ENCODE results near the gene OR2H2.

The OR2H2 gene

DNA sequence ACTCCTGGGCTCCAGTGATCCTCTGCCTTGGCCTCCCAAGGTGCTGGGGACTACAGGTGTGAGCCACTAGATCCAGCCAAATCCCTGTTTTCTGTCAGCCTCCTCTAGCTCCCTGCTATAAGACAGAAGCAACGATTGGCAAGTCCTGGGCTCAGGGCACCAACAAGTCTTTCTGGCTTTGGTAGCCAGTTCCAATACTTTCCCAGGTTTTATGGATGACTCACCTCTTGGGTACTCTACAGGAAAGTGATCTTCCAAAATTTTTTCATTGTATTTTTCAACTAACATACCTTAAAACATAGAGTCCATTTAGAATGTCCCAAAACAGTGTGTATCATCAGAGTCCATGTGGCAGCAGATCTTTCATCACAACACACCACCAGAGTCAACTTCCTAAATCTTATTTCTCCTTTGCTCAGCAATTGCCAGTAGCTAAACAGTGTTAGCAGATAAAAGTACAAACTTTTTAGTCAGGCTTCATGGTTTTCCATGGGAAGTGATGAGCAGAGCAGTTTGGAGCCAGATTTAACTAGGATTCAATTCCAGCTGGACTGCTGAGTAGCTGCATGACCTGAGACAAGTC is 34.7 kb downstream of the OR2H2 start:
- Histone ChIP-seq H3K9me3 (ENCODE audit: control insufficient read depth, insufficient read depth, low read depth, low read length) (no peaks in the 10 kb centered on the region), H3K36me3 (ENCODE audit: control insufficient read depth in 2 of 2, insufficient read depth in 1 of 2, low read length in 2 of 2) (peaks cover 63 to 77% of the 10 kb centered on the region in 2 experiments), H3K27ac (ENCODE audit: extremely low read depth, low read depth, low read length) (no peak overlapping the region), H3K4me3 (ENCODE audit: low read depth, low read length) (no peak overlapping the region), H3K4me1 (ENCODE audit: control insufficient read depth, insufficient read depth, low read length) (peaks cover 3% of the 10 kb centered on the region; the same call in 1 of the 2 replicates)
- TF ChIP-seq, protein P1, sequence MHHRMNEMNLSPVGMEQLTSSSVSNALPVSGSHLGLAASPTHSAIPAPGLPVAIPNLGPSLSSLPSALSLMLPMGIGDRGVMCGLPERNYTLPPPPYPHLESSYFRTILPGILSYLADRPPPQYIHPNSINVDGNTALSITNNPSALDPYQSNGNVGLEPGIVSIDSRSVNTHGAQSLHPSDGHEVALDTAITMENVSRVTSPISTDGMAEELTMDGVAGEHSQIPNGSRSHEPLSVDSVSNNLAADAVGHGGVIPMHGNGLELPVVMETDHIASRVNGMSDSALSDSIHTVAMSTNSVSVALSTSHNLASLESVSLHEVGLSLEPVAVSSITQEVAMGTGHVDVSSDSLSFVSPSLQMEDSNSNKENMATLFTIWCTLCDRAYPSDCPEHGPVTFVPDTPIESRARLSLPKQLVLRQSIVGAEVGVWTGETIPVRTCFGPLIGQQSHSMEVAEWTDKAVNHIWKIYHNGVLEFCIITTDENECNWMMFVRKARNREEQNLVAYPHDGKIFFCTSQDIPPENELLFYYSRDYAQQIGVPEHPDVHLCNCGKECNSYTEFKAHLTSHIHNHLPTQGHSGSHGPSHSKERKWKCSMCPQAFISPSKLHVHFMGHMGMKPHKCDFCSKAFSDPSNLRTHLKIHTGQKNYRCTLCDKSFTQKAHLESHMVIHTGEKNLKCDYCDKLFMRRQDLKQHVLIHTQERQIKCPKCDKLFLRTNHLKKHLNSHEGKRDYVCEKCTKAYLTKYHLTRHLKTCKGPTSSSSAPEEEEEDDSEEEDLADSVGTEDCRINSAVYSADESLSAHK (tag by site-specific recombination; IDR thresholded peaks at IDR 0.05): no peak
- no peak for TF ChIP-seq ZNF670 (tag by site-specific recombination; IDR thresholded peaks at IDR 0.05; ENCODE audit: low read depth)
- TF ChIP-seq ZNF555 (tag by site-specific recombination; conservative IDR thresholded peaks at IDR 0.05): no peak
- TF ChIP-seq ZFP41 (tag by site-specific recombination; IDR thresholded peaks at IDR 0.05; ENCODE audit: borderline replicate concordance): no peak
- TF ChIP-seq OVOL3 (tag by site-specific recombination; IDR thresholded peaks at IDR 0.05): no peak
- no peak for TF ChIP-seq ZNF777 (tag by site-specific recombination; IDR thresholded peaks at IDR 0.05; ENCODE audit: borderline replicate concordance)
- ChIA-PET POLR2A (interaction anchor here (0.9 kb wide), 1 partner anchor 13 kb away, joined by 5 read pairs; the partner anchor contains the start of gene GABBR1), CTCF (interaction anchor here (0.6 to 1.3 kb wide), 5 partner anchors 9 to 253 kb away, joined by 3 to 6 read pairs (median 3); no protein-coding TSS in a partner anchor)

- Histone ChIP-seq H3K4me3 (ENCODE audit: low read depth, low read length) (no peak overlapping the region), H3K4me1 (ENCODE audit: control insufficient read depth, insufficient read depth, low read length) (peaks cover 13% of the 10 kb centered on the region), H3K27ac (ENCODE audit: extremely low read depth, low read depth, low read length) (no peak overlapping the region), H3K9me3 (ENCODE audit: control insufficient read depth, insufficient read depth, low read depth, low read length) (no peaks in the 10 kb centered on the region), H3K36me3 (ENCODE audit: control insufficient read depth in 2 of 2, insufficient read depth in 1 of 2, low read length in 2 of 2) (peaks cover 57 to 72% of the 10 kb centered on the region in 2 experiments)
- TF ChIP-seq ZNF16 (tag by site-specific recombination; IDR thresholded peaks at IDR 0.05; ENCODE audit: low read depth) (no peak), ZNF23 (tag by site-specific recombination; IDR thresholded peaks at IDR 0.05; ENCODE audit: borderline replicate concordance) (no peak), ZNF37A (tag by site-specific recombination; IDR thresholded peaks at IDR 0.05) (no peak), ZNF48 (tag by site-specific recombination; IDR thresholded peaks at IDR 0.05) (no peak), ZNF114 (tag by site-specific recombination; IDR thresholded peaks at IDR 0.05) (no peak), REPIN1 (tag by site-specific recombination; IDR thresholded peaks at IDR 0.05; ENCODE audit: low read depth) (no peak), ZNF610 (tag by site-specific recombination; IDR thresholded peaks at IDR 0.05; ENCODE audit: borderline replicate concordance) (no peak), ZNF221 (tag by site-specific recombination; IDR thresholded peaks at IDR 0.05; ENCODE audit: borderline replicate concordance) (no peak)
- TF ChIP-seq, protein P2, sequence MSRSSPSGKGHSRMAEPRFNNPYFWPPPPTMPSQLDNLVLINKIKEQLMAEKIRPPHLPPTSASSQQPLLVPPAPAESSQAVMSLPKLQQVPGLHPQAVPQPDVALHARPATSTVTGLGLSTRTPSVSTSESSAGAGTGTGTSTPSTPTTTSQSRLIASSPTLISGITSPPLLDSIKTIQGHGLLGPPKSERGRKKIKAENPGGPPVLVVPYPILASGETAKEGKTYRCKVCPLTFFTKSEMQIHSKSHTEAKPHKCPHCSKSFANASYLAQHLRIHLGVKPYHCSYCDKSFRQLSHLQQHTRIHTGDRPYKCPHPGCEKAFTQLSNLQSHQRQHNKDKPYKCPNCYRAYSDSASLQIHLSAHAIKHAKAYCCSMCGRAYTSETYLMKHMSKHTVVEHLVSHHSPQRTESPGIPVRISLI (tag by site-specific recombination; IDR thresholded peaks at IDR 0.05): no peak
- ChIA-PET CTCF (interaction anchor here (0.7 to 1.3 kb wide), 2 partner anchors 8 to 32 kb away, joined by 3 to 4 read pairs; no protein-coding TSS in a partner anchor), POLR2A (interaction anchor here (0.9 kb wide), 1 partner anchor 12 kb away, joined by 5 read pairs; the partner anchor contains the start of gene GABBR1)
These were observed 35.7 kb downstream of the OR2H2 start for GRCh38 chr6:29620630-29621029.

- H3K4me1 ChIP-seq (ENCODE audit: control insufficient read depth, insufficient read depth, low read length): peaks cover 13% of the 10 kb centered on the region
- H3K9me3 ChIP-seq (ENCODE audit: control insufficient read depth, insufficient read depth, low read depth, low read length): no peaks in the 10 kb centered on the region
- no peak overlapping the region for H3K4me3 ChIP-seq (ENCODE audit: low read depth, low read length)
- H3K36me3 ChIP-seq (ENCODE audit: control insufficient read depth in 2 of 2, insufficient read depth in 1 of 2, low read length in 2 of 2): peaks cover 28 to 48% of the 10 kb centered on the region in 2 experiments
- no peak overlapping the region; the same call in 1 of the 2 replicates for H3K27ac ChIP-seq (ENCODE audit: extremely low read depth, low read depth, low read length)
- POLR2A ChIA-PET: interaction anchor here (0.6 to 1.5 kb wide), 3 partner anchors 8 to 21 kb away, joined by 3 to 5 read pairs (median 4); partner anchors contain the start of gene GABBR1
- CTCF ChIA-PET: interaction anchor here (1.0 to 2.2 kb wide), 3 partner anchors 23 to 35 kb away, joined by 4 to 11 read pairs (median 4); no protein-coding TSS in a partner anchor
- TF ChIP-seq ZNF112 (tag by site-specific recombination; IDR thresholded peaks at IDR 0.05) (no peak), ZNF223 (tag by site-specific recombination; IDR thresholded peaks at IDR 0.05) (no peak), ZNF239 (tag by site-specific recombination; IDR thresholded peaks at IDR 0.05) (no peak), ZNF549 (tag by site-specific recombination; IDR thresholded peaks at IDR 0.05) (no peak), SP3 (tag by site-specific recombination; IDR thresholded peaks at IDR 0.05) (no peak), CTCF (tag by site-specific recombination; IDR thresholded peaks at IDR 0.05) (no peak), ZBTB20 (tag by site-specific recombination; IDR thresholded peaks at IDR 0.05) (no peak), KLF7 (tag by site-specific recombination; IDR thresholded peaks at IDR 0.05; ENCODE audit: borderline replicate concordance) (no peak), ZNF660 (tag by site-specific recombination; IDR thresholded peaks at IDR 0.05) (no peak), ZNF416 (tag by site-specific recombination; IDR thresholded peaks at IDR 0.05) (no peak)
- TF ChIP-seq, protein P3, sequence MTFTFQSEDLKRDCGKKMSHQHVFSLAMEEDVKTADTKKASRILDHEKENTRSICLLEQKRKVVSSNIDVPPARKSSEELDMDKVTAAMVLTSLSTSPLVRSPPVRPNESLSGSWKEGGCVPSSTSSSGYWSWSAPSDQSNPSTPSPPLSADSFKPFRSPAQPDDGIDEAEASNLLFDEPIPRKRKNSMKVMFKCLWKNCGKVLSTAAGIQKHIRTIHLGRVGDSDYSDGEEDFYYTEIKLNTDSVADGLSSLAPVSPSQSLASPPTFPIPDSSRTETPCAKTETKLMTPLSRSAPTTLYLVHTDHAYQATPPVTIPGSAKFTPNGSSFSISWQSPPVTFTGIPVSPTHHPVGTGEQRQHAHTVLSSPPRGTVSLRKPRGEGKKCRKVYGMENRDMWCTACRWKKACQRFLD (tag by site-specific recombination; IDR thresholded peaks at IDR 0.05): no peak
These were observed 39.6 kb downstream of the OR2H2 start for GRCh38 chr6:29624520-29624961.
